Measurements from ENCODE around the gene ENTHD1.

The ENTHD1 gene

GRCh38 chr22:39925909-39926679, 32.5 kb upstream of the ENTHD1 start:
- no peak for DNase-seq (ENCODE audit: low read depth)
- no peak for TF ChIP-seq CTCF (IDR thresholded peaks at IDR 0.05; ENCODE audit: low read depth, low read length, missing control alignments)
- in situ Hi-C loops (cut with HindIII; ENCODE audit: low sequenced_read_pairs): no loop called here
- no peak overlapping the region for H3K4me3 ChIP-seq (ENCODE audit: low read depth, low read length)

GRCh38 chr22:39925273-39925672, 31.7 kb upstream of the ENTHD1 start:
- in situ Hi-C loops (cut with HindIII; ENCODE audit: low sequenced_read_pairs): no loop called here
- no peak overlapping the region for H3K4me3 ChIP-seq (ENCODE audit: low read depth, low read length)
- DNase-seq (ENCODE audit: low read depth): no peak
- no peak for TF ChIP-seq CTCF (IDR thresholded peaks at IDR 0.05; ENCODE audit: low read depth, low read length, missing control alignments)

DNA sequence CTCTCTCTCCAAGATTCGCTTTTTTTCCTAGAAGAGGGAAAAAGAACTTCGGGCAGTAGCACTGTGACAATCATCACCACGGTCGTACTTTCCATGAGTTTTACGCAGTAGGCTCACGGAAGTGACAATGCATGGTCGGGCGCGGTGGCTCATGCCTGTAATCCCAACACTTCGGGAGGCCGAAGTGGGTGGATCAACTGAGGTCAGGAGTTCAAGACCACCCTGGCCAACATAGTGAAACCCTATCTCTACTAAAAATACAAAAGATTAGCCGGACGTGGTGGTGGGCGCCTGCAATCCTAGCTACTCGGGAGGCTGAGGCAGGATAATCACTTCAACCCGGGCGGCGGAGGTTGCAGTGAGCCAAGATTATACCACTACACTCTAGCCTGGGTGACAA, 30.7 kb upstream of the ENTHD1 start:
- no peak overlapping the region for H3K4me3 ChIP-seq (ENCODE audit: low read depth, low read length)
- in situ Hi-C loops (cut with HindIII; ENCODE audit: low sequenced_read_pairs): loop anchor here (5.0 kb wide), 1 partner anchor 67 kb away; no protein-coding TSS in a partner anchor
- DNase-seq (ENCODE audit: low read depth): no peak
- TF ChIP-seq CTCF (IDR thresholded peaks at IDR 0.05; ENCODE audit: low read depth, low read length, missing control alignments): no peak

- no peak for DNase-seq (ENCODE audit: low read depth)
- TF ChIP-seq CTCF (IDR thresholded peaks at IDR 0.05; ENCODE audit: low read depth, low read length, missing control alignments): no peak
- in situ Hi-C loops (cut with HindIII; ENCODE audit: low sequenced_read_pairs): loop anchor here (5.0 kb wide), 1 partner anchor 66 kb away; no protein-coding TSS in a partner anchor
- no peak overlapping the region for H3K4me3 ChIP-seq (ENCODE audit: low read depth, low read length)
These were observed 30.1 kb upstream of the ENTHD1 start for GRCh38 chr22:39923696-39924095.

DNA sequence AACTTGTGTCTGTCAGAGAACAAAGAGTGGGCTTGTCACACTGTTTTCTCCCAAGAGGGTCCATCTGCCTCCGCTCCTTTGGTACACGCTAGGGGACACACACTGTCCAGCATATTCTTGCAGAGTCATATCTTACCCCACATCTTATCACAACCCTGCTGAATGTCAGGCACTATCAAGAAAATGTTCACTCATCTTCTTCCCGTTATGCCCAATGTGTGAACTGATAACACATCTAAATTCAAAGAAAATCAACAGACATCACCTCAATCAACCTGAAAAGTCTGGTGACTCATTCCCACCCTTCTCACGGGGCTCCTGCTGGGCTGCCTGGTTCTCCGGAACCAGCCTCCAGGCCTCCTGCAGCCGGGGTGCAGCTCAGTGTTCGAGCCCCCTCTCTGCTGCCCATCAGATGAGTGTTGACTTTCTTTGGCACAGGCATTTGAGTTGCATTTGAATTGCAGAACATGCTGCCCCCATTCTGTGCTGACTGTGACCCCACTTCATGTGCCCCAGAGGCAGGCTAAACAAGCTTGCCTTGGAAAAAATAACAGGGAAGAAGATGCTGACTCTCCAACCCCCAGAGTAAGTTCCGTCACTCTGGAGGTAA, 26.7 kb upstream of the ENTHD1 start:
- no peak overlapping the region for H3K4me3 ChIP-seq (ENCODE audit: low read depth, low read length)
- in situ Hi-C loops (cut with HindIII; ENCODE audit: low sequenced_read_pairs): loop anchor here (5.0 kb wide), 1 partner anchor 63 kb away; no protein-coding TSS in a partner anchor
- DNase-seq (ENCODE audit: low read depth): no peak

More for the DNA sequence above, 26.7 kb upstream of the ENTHD1 start:
- no peak for TF ChIP-seq CTCF (IDR thresholded peaks at IDR 0.05; ENCODE audit: low read depth, low read length, missing control alignments)
